Limb (tissue), 2 donors: ENCODE results near the gene PTPRE.

Experiments
- DNase-seq, 2 donors: peaks; one replicate each; pipeline ENCODE4 v3.0.0-alpha.2; 2016; ENCODE audit errors: extremely low spot score in 2 of 2

The PTPRE gene

DNA sequence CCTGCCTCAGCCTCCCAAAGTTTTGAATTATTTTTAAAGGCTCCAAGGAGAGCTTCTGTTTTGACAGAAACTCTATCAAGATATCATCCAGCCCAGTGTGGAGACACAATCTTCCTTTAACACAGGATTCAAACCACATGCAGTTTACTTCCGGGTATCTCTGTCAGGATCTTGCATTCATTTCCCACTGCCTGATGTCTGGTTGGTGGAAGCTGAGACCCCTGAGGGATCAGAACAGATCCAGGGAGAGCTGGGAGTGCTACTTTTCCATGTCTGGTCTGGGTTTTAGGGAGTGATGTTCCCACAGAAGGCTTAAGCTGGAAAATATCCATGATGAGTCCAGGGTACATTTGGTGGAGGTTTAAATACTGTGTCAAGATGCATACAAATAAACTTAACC is 16.7 kb downstream of the PTPRE start:
- no peak for DNase-seq

DNA sequence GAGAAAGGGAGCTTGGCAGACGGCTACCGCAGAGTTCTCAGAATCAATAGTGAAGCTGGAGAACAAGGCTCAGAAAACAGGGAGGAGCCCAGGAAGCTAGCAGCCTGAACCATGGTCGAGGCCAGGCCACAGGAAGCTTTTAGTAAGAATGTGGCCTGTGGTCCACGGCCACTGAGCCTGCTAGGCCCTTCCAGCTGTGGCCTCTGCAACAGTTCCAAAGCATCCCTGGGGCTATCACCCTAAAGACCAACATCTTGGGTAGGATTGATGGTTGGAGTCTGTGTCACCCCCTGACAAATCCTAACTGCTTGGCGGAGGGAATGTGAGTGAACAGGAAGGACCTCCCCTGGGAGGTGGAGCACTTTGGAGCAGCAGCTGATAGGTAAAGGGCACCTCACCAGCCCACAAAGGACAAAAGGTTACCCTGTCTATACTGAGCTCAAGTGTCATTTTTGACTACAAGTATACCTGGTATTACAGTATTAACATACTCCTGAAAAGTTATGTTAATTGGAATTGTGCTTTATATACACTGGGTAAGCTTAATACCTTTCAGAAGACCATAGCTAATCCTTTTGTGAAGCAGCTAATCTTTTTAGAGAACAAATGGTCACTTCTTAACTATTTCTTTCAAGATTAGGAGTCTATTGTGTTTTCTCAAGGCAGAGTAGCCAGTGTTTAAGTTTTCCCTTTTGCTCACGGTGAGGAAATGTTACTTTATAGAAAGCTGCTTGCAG is 18.7 kb downstream of the PTPRE start:
- no peak for DNase-seq

DNA sequence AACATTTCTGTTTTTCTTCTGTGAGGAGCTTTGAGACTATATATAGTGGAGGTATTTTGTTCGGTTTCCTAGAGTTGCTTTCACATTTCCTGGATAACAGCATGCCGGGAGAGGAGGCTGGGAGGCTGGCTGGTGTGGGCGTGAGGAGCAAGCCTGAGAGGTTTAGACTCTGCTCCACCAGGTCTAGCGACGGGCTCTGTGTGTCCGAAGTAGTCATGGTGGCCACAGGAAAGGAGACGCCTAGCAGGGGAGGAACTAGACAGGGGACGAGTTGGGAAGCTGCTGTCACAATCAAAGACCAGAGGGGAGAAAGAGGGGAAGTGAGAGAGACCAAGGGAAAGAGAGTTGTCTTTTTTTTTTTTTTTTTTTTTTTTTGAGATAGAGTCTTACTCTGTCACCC is 19.6 kb downstream of the PTPRE start:
- DNase-seq = no peak

DNA sequence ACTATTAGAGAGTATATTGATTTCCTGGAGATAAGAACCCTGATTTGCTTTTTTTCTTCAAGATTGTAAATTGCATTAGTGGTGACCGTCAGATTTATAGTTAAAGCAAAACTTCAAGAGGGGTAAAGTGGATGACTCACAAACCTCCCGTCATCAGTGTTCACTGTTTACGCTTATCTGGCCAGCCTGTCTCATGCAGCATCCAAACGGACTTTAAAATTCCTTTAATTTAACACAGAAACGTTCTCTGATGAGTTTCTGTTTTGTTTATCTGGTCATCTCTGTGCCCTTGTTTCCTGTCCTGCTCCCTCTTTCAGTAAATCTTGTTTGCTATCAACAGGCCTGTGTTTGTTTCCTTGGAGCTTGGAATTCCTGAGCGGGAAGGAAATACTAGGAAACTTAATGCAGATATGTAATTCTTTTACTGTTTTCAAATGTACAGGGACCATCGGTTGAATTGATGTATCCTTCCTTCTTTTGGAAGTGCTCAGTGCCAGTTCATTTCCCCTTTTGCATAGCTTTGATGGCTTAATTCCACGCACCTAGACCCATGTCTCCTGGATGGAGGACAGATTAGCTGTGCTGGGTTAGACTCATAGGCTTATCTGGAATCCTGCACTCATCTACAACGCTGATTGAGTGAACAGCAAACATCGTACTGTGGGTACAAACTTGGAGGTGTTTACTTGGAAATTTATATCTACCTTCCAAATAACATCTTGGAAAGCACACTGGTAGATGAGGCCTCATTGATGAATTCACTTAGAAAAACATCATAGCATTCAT is 21.3 kb downstream of the PTPRE start:
- DNase-seq = no peak

GRCh38 chr10:127932521-127933270 is 25.8 kb downstream of the PTPRE start:
- DNase-seq = no peak

GRCh38 chr10:127933271-127933670 is 26.4 kb downstream of the PTPRE start:
- DNase-seq = no peak

DNA sequence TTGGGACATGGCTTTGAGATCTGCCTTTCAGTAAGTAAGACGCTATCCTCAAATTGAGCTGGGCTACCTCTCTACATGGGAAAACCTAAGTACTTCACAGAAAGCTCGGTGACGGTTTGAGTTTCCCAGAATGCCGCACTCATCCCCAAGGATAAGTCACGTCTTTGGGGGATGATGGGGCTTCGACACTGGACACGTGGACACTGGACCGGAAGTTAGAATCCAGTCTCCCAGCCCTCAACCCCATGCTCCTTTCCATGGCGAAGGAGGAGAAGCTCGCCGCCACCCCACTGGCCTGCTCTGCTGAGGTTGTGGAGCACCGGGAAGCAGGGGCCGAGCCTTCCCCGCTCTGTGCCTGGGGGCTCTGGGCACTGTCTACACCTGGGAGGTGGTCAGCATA is 27.5 kb downstream of the PTPRE start:
- no peak for DNase-seq

DNA sequence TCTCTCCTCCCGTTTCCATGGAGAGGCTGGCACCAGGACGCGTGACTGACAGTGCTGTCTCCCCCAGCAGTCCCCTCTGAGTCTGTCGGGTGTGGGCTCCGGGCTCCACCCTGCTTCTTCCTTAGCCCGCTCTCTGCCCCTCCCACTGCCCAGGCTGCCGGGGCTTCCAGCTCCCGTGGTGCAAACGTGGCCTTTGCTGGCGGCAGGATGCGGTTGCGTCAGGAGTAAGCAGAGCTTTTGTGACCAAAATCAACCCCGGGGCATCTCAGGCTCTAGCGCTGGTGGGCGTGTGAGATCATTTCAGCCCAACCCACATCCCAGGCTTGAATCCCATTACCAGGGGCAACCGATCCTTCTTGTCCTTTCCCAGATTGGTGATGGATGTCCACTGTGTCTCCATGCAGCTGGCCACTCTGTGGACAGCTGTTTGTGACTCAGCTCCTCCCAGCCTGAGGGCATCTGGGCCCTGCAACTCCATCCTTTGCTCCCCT is 28.2 kb downstream of the PTPRE start:
- no peak for DNase-seq

GRCh38 chr10:127937069-127937468 is 30.2 kb downstream of the PTPRE start:
- DNase-seq = no peak

GRCh38 chr10:127937915-127938463 is 31.1 kb downstream of the PTPRE start:
- DNase-seq = no peak

DNA sequence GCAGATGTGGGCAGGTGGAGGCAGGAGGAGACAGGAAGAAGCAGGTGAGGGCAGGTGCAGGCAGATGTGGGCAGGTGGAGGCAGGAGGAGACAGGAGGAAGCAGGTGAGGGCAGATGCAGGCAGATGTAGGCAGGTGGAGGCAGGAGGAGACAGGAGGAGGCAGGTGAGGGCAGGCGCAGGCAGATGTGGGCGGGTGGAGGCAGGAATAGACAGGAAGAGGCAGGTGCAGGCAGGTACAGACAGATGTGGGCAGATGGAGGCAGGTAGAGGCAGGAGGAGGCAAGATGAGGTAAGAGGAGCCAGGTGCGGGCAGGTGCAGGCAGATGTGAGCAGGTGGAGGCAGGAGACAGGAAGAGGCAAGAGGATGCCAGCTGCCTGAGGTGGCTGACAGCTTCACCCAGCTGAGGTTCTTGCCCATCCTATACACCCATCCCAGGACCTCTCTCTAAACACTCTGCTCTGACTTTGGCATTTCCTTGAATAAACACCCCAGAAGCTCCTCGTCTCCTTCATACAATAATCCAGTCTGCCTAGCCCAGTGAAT is 33.0 kb downstream of the PTPRE start:
- DNase-seq = no peak

DNA sequence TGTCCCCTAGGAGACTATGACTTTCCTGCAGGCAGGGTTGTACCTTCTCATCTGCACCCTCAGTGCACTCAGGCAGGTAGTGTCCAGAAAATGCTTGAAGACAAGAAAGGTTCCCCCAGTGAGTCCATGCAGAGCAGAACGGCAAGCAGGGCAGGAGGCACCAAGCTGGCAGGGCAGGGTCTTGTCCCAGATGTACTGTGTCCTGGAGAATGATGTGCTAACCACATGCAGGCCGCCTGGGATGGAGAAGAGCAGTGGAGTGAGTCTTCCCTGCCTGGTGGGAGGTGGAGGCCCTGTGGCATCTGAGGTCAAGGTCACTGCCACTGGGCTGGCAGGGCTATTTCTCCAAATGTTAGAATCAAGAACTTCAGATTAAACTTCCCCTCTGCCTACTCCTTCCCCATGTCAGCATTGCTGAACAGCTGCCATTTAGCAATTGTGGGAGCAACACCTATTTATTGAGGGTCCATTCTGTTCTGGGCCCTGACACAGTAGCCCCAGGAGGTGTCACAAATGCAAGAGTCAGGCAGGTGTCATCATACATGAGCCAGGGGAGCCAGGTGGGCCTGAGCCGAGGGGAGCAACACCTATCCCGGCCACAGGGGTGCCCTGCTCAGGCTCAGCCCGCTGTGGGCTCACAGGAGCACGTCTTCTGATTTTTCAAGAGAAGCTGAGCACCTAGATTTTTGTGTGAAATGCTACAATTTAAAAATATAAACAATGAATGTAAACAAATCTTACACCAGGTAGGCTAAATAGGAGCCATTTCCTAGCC is 34.1 kb downstream of the PTPRE start:
- no peak for DNase-seq

DNA sequence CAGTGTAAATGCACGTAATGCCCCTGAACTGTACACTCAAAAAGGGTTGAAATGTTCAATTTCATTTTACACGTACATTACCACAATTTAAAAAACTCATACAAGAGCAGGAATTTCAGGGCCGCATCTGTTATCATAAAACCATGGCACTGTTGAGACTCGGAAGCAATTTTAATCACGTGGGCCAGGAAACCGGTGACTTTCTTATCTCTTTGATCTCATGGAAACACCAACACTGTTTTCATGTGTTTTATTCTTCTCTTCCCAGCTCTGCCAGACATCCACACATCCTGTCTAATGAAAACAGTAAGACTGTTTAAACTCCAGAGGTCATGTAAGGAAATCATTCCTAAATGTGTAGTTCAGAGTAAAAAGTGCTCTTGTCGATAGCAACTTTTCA is 35.9 kb downstream of the PTPRE start:
- DNase-seq = no peak

DNA sequence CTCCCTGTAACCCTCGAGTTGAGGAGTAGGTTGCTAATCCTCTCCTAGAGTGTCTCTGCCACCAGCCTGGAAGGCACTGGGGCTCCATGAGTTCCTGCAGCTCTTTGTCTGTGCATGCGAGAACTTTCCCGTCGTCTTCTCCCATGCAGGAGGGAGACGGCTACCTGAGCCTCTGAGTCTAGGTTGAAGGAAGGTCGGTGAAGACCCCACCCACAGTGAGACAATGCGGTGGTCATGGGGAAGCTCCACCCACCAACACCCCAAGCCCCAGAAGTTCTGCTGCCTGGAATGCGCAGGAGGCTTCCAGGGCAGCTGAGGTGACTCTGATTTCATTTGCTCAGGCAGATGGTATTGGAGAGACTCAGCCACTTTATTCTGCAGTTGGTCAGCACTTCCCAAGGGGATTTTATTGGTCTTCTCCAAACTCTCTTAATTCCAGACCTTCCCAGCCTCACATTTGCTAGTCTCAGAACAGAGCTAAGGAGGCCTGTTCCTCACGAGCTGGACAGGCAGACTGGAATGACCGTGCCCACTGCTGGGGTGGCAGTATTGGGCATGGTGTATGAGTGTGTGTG is 36.5 kb downstream of the PTPRE start:
- DNase-seq = no peak

GRCh38 chr10:127944256-127944655 is 37.4 kb downstream of the PTPRE start:
- no peak for DNase-seq

- DNase-seq = no peak
Observed at GRCh38 chr10:127945341-127945758, 38.4 kb downstream of the PTPRE start.

- no peak for DNase-seq
Observed at GRCh38 chr10:127945948-127946711, 39.2 kb downstream of the PTPRE start.

- DNase-seq = no peak
Observed at GRCh38 chr10:127947211-127947610, 40.3 kb downstream of the PTPRE start.

- no peak for DNase-seq
Observed at GRCh38 chr10:127948791-127949190, 41.9 kb downstream of the PTPRE start.

GRCh38 chr10:127949831-127950230 is 42.9 kb downstream of the PTPRE start:
- DNase-seq = no peak
